Choroid plexus epithelial cell (primary cell): Measurements from ENCODE around the gene SPPL3.

ENCODE experiments used
- DNase-seq: peaks from one replicate; pipeline ENCODE4 v3.0.0-alpha.2; 2010; ENCODE audit warnings: low read depth
- H3K4me3 ChIP-seq: 2 replicates; pipeline ENCODE4 v1.5.1; 2011; ENCODE audit warnings: low read depth, mild to moderate bottlenecking, control low read depth, low read length, moderate library complexity
- CTCF ChIP-seq: conservative IDR thresholded peaks from 2 replicates; pipeline ENCODE4 v1.5.1; 2011; ENCODE audit warnings: low read depth, mild to moderate bottlenecking, control low read depth, inconsistent platforms, low read length, moderate library complexity

Gene SPPL3

GRCh38 chr12:120854804-120855203 lies 49.4 kb downstream of the SPPL3 start:
- no peak overlapping the region for H3K4me3 ChIP-seq
- no peak for DNase-seq
- no peak for TF ChIP-seq CTCF

GRCh38 chr12:120853188-120853587 lies 51.0 kb downstream of the SPPL3 start:
- no peak for TF ChIP-seq CTCF
- DNase-seq, result peak; percentile 68
- H3K4me3 ChIP-seq, result no peak overlapping the region

- no peak for TF ChIP-seq CTCF
- DNase-seq, result no peak
- no peak overlapping the region for H3K4me3 ChIP-seq
These were observed 52.2 kb downstream of the SPPL3 start for GRCh38 chr12:120851944-120852343.

- H3K4me3 ChIP-seq, result no peak overlapping the region
- TF ChIP-seq CTCF, result no peak
- no peak for DNase-seq
These were observed 52.7 kb downstream of the SPPL3 start for GRCh38 chr12:120851444-120851843.

GRCh38 chr12:120849765-120850164 lies 54.4 kb downstream of the SPPL3 start:
- DNase-seq, result peak; percentile 75
- no peak overlapping the region for H3K4me3 ChIP-seq
- TF ChIP-seq CTCF, result peak; percentile 24

- no peak for TF ChIP-seq CTCF
- DNase-seq, result no peak
- H3K4me3 ChIP-seq, result no peak overlapping the region
These were observed 56.3 kb downstream of the SPPL3 start for GRCh38 chr12:120847814-120848213.

- TF ChIP-seq CTCF, result no peak
- no peak for DNase-seq
- no peak overlapping the region for H3K4me3 ChIP-seq
These were observed 56.8 kb downstream of the SPPL3 start for GRCh38 chr12:120847392-120847791.
